HEK293 (cell line): Measurements from ENCODE around the gene MAN1B1.

Source experiments
- GFI1B ChIP-seq: fragments of 450-650 bp; formaldehyde crosslinking; IDR thresholded peaks from 2 replicates; pipeline ENCODE4 v1.5.1; 2016; ENCODE audit warnings: missing biosample characterization, missing genetic modification characterization
- GLIS2 ChIP-seq: fragments of 450-650 bp; formaldehyde crosslinking; IDR thresholded peaks from 2 replicates; pipeline ENCODE4 v1.5.1; 2016; ENCODE audit warnings: missing biosample characterization, missing genetic modification characterization
- HOXD13 ChIP-seq: sonication (generic); formaldehyde crosslinking; IDR thresholded peaks from 2 replicates; pipeline ENCODE4 v1.8.0; 2022; ENCODE audit warnings: missing genetic modification reagents, borderline replicate concordance
- KLF9 ChIP-seq: fragments of 450-650 bp; formaldehyde crosslinking; IDR thresholded peaks from 2 replicates; pipeline ENCODE4 v1.5.1; 2016; ENCODE audit warnings: missing biosample characterization, missing genetic modification characterization, low read depth
- SP7 ChIP-seq: fragments of 450-650 bp; formaldehyde crosslinking; IDR thresholded peaks from 2 replicates; pipeline ENCODE4 v1.5.1; 2016; ENCODE audit warnings: missing biosample characterization, missing genetic modification characterization
- ZBTB17 ChIP-seq: fragments of 450-650 bp; formaldehyde crosslinking; IDR thresholded peaks from 2 replicates; pipeline ENCODE4 v1.5.1; 2016; ENCODE audit warnings: missing biosample characterization, missing genetic modification characterization
- ZFP69B ChIP-seq: fragments of 450-650 bp; formaldehyde crosslinking; IDR thresholded peaks from 2 replicates; pipeline ENCODE4 v1.5.1; 2016; ENCODE audit warnings: missing biosample characterization, missing genetic modification characterization
- ZNF10 ChIP-seq: fragments of 450-650 bp; formaldehyde crosslinking; IDR thresholded peaks from 2 replicates; pipeline ENCODE4 v1.5.1; 2017; ENCODE audit warnings: missing biosample characterization, missing genetic modification characterization
- ZNF202 ChIP-seq: fragments of 450-650 bp; formaldehyde crosslinking; IDR thresholded peaks from 2 replicates; pipeline ENCODE4 v1.5.1; 2016; ENCODE audit warnings: missing biosample characterization, missing genetic modification characterization, borderline replicate concordance
- ZNF335 ChIP-seq: fragments of 450-650 bp; formaldehyde crosslinking; conservative IDR thresholded peaks from 2 replicates; pipeline ENCODE4 v1.5.1; 2016; ENCODE audit warnings: missing biosample characterization, missing genetic modification characterization
- ZNF341 ChIP-seq: fragments of 450-650 bp; formaldehyde crosslinking; IDR thresholded peaks from 2 replicates; pipeline ENCODE4; 2016; ENCODE audit warnings: low read depth, missing biosample characterization, missing genetic modification characterization
- ZNF48 ChIP-seq: fragments of 450-650 bp; formaldehyde crosslinking; IDR thresholded peaks from 2 replicates; pipeline ENCODE4 v1.5.1; 2016; ENCODE audit warnings: missing biosample characterization, missing genetic modification characterization
- ZNF514 ChIP-seq: fragments of 450-650 bp; formaldehyde crosslinking; IDR thresholded peaks from 2 replicates; pipeline ENCODE4 v1.5.1; 2016; ENCODE audit warnings: missing biosample characterization, missing genetic modification characterization
- ZNF585B ChIP-seq: fragments of 450-650 bp; formaldehyde crosslinking; IDR thresholded peaks from 2 replicates; pipeline ENCODE4 v1.5.1; 2016; ENCODE audit warnings: missing biosample characterization, missing genetic modification characterization
- ZXDB ChIP-seq: fragments of 450-650 bp; formaldehyde crosslinking; IDR thresholded peaks from 2 replicates; pipeline ENCODE4 v1.5.1; 2016; ENCODE audit warnings: missing biosample characterization, missing genetic modification characterization
- TF ChIP-seq, protein P1 (sequence below): fragments of 450-650 bp; formaldehyde crosslinking; IDR thresholded peaks from 2 replicates; pipeline ENCODE4 v1.5.1; 2016; ENCODE audit warnings: missing biosample characterization, missing genetic modification characterization, borderline replicate concordance
- TF ChIP-seq, protein P2 (sequence below): fragments of 450-650 bp; formaldehyde crosslinking; IDR thresholded peaks from 2 replicates; pipeline ENCODE4 v1.5.1; 2016; ENCODE audit warnings: missing biosample characterization, missing genetic modification characterization
- TF ChIP-seq, protein P3 (sequence below): fragments of 450-650 bp; formaldehyde crosslinking; conservative IDR thresholded peaks from 2 replicates; pipeline ENCODE4 v1.5.1; 2016; ENCODE audit warnings: low read depth, missing biosample characterization, missing genetic modification characterization
- TF ChIP-seq, protein P4 (sequence below): fragments of 450-650 bp; formaldehyde crosslinking; IDR thresholded peaks from 2 replicates; pipeline ENCODE4 v1.5.0; 2017; ENCODE audit warnings: missing biosample characterization, missing genetic modification characterization, borderline replicate concordance

The MAN1B1 gene

DNA sequence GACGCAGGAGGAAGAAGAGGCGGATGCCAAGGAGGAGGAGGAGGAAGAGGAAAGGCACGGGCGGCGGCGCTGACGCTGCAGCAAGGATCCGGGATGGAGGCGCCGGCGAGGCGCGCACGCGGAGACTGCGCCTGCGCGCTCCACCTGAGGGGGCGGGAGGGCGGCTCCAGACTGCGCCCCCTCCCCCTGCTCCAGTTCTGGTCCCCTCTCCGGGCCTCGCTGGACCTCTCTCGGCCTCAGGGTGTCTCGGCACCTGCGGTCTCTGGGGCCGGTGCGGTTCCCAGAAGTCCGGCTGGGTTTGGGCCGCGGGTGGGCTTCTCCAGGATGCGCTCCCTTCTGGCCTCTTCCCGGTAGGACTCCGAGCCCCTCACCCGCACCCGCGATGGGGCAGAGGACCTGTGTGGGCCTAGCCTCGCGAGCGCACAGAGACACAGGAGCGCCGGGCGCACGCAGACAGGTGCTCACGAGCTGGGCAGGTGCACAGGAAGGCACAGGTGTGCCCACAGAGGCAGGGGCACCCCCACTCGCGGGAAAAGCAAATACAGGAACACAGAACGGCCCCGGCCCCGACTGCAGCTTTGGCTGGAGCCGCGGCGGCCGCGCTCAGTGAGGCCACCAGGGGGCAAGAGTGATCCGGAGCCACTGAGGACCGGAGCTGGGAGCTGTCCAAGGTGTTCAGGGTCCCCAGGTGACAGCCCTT lies 40.5 kb upstream of the MAN1B1 start, which contains the start of gene NPDC1 (continued):
- TF ChIP-seq, protein P1, sequence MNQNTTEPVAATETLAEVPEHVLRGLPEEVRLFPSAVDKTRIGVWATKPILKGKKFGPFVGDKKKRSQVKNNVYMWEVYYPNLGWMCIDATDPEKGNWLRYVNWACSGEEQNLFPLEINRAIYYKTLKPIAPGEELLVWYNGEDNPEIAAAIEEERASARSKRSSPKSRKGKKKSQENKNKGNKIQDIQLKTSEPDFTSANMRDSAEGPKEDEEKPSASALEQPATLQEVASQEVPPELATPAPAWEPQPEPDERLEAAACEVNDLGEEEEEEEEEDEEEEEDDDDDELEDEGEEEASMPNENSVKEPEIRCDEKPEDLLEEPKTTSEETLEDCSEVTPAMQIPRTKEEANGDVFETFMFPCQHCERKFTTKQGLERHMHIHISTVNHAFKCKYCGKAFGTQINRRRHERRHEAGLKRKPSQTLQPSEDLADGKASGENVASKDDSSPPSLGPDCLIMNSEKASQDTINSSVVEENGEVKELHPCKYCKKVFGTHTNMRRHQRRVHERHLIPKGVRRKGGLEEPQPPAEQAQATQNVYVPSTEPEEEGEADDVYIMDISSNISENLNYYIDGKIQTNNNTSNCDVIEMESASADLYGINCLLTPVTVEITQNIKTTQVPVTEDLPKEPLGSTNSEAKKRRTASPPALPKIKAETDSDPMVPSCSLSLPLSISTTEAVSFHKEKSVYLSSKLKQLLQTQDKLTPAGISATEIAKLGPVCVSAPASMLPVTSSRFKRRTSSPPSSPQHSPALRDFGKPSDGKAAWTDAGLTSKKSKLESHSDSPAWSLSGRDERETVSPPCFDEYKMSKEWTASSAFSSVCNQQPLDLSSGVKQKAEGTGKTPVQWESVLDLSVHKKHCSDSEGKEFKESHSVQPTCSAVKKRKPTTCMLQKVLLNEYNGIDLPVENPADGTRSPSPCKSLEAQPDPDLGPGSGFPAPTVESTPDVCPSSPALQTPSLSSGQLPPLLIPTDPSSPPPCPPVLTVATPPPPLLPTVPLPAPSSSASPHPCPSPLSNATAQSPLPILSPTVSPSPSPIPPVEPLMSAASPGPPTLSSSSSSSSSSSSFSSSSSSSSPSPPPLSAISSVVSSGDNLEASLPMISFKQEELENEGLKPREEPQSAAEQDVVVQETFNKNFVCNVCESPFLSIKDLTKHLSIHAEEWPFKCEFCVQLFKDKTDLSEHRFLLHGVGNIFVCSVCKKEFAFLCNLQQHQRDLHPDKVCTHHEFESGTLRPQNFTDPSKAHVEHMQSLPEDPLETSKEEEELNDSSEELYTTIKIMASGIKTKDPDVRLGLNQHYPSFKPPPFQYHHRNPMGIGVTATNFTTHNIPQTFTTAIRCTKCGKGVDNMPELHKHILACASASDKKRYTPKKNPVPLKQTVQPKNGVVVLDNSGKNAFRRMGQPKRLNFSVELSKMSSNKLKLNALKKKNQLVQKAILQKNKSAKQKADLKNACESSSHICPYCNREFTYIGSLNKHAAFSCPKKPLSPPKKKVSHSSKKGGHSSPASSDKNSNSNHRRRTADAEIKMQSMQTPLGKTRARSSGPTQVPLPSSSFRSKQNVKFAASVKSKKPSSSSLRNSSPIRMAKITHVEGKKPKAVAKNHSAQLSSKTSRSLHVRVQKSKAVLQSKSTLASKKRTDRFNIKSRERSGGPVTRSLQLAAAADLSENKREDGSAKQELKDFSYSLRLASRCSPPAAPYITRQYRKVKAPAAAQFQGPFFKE, result peak; percentile 40; the same call in 1 of the 2 replicates
- TF ChIP-seq ZFP69B (0 out of 2 replicates have a peak, but pooled peaks have one; percentile 33), HOXD13 (CRISPR knock-in tag) (no peak), GLIS2 (tag by site-specific recombination) (peak; percentile 87), ZNF335 (tag by site-specific recombination) (peak; percentile 92), SP7 (tag by site-specific recombination) (peak; percentile 74), ZNF585B (tag by site-specific recombination) (no peak), GFI1B (tag by site-specific recombination) (no peak), ZXDB (tag by site-specific recombination) (peak; percentile 75), ZNF514 (tag by site-specific recombination) (no peak), ZNF10 (tag by site-specific recombination) (no peak), KLF9 (tag by site-specific recombination) (peak; percentile 77), ZBTB17 (tag by site-specific recombination) (peak; percentile 86), ZNF341 (tag by site-specific recombination) (peak; percentile 98), ZNF48 (tag by site-specific recombination) (no peak), ZNF202 (no peak)
- TF ChIP-seq, protein P2, sequence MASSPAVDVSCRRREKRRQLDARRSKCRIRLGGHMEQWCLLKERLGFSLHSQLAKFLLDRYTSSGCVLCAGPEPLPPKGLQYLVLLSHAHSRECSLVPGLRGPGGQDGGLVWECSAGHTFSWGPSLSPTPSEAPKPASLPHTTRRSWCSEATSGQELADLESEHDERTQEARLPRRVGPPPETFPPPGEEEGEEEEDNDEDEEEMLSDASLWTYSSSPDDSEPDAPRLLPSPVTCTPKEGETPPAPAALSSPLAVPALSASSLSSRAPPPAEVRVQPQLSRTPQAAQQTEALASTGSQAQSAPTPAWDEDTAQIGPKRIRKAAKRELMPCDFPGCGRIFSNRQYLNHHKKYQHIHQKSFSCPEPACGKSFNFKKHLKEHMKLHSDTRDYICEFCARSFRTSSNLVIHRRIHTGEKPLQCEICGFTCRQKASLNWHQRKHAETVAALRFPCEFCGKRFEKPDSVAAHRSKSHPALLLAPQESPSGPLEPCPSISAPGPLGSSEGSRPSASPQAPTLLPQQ, result no peak
- TF ChIP-seq, protein P3, sequence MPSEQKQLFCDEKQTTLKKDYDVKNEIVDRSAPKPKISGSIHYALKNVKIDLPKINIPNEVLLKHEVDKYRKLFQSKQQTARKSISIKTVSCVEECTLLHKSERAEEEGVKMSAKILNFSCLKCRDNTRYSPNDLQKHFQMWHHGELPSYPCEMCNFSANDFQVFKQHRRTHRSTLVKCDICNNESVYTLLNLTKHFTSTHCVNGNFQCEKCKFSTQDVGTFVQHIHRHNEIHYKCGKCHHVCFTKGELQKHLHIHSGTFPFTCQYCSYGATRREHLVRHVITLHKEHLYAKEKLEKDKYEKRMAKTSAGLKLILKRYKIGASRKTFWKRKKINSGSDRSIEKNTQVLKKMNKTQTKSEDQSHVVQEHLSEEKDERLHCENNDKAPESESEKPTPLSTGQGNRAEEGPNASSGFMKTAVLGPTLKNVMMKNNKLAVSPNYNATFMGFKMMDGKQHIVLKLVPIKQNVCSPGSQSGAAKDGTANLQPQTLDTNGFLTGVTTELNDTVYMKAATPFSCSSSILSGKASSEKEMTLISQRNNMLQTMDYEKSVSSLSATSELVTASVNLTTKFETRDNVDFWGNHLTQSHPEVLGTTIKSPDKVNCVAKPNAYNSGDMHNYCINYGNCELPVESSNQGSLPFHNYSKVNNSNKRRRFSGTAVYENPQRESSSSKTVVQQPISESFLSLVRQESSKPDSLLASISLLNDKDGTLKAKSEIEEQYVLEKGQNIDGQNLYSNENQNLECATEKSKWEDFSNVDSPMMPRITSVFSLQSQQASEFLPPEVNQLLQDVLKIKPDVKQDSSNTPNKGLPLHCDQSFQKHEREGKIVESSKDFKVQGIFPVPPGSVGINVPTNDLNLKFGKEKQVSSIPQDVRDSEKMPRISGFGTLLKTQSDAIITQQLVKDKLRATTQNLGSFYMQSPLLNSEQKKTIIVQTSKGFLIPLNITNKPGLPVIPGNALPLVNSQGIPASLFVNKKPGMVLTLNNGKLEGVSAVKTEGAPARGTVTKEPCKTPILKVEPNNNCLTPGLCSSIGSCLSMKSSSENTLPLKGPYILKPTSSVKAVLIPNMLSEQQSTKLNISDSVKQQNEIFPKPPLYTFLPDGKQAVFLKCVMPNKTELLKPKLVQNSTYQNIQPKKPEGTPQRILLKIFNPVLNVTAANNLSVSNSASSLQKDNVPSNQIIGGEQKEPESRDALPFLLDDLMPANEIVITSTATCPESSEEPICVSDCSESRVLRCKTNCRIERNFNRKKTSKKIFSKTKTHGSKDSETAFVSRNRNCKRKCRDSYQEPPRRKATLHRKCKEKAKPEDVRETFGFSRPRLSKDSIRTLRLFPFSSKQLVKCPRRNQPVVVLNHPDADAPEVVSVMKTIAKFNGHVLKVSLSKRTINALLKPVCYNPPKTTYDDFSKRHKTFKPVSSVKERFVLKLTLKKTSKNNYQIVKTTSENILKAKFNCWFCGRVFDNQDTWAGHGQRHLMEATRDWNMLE (tag by site-specific recombination), result no peak
- TF ChIP-seq, protein P4, sequence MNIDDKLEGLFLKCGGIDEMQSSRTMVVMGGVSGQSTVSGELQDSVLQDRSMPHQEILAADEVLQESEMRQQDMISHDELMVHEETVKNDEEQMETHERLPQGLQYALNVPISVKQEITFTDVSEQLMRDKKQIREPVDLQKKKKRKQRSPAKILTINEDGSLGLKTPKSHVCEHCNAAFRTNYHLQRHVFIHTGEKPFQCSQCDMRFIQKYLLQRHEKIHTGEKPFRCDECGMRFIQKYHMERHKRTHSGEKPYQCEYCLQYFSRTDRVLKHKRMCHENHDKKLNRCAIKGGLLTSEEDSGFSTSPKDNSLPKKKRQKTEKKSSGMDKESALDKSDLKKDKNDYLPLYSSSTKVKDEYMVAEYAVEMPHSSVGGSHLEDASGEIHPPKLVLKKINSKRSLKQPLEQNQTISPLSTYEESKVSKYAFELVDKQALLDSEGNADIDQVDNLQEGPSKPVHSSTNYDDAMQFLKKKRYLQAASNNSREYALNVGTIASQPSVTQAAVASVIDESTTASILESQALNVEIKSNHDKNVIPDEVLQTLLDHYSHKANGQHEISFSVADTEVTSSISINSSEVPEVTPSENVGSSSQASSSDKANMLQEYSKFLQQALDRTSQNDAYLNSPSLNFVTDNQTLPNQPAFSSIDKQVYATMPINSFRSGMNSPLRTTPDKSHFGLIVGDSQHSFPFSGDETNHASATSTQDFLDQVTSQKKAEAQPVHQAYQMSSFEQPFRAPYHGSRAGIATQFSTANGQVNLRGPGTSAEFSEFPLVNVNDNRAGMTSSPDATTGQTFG, result no peak
